Measurements from ENCODE around the gene WDR19. TPM values are rescaled to one million over a fixed set of nuclear protein-coding genes. Genes with fewer than 3 reads are reported as not detected.
"Not testable (repeated sequence)": the region's sequence is repeated elsewhere in the genome, so short reads cannot be mapped to it uniquely, and the experiment has no call there.

The WDR19 gene
- polyA plus RNA-seq, 1 of the 3 experiments (the other 2 are of a cell fraction), result 23.3 TPM

DNA sequence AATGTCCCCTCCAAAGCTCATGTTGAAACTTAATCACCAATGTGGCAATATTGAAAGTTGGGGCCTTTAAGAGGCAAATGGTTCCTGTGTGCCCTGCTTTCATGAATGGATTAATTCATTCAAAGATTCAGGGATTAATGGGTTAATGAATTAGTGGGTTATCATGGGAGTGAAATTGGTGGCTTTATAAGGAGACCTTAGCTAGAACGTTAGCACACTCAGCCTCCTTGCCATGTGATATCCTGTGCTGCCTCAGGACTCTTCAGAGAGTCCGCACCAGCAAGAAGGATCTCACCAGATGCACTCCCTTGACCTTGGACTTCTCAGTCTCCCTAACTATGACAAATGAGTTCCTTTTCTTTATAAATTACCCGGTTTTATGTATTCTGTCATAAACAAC is 2.6 kb upstream of the WDR19 start:
- no peak overlapping the region for H3K27ac ChIP-seq (ENCODE audit: low read depth in 2 of 2, low read length in 1 of 2)
- no peak overlapping the region for H3K4me3 ChIP-seq (ENCODE audit: low read depth in 2 of 2, low read length in 1 of 2)
- H2AFZ ChIP-seq (ENCODE audit: low read depth), result no peak overlapping the region
- no peaks in the 10 kb centered on the region for H3K9me2 ChIP-seq
- H3K27me3 ChIP-seq (ENCODE audit: insufficient read depth), result no peaks in the 10 kb centered on the region
- no peak overlapping the region for H3K4me2 ChIP-seq
- no peaks in the 10 kb centered on the region for H3K36me3 ChIP-seq (replicated peaks in 1 of 2; ENCODE audit: control insufficient read depth in 1 of 2, insufficient read depth in 2 of 2, low read length in 1 of 2)
- no peaks in the 10 kb centered on the region for H4K20me1 ChIP-seq (ENCODE audit: insufficient read depth)
- peaks cover 6% of the 10 kb centered on the region; the same call in 1 of the 2 replicates for H3K79me2 ChIP-seq (ENCODE audit: insufficient read depth)
- no peak for DNase-seq
- no peak overlapping the region for H3K9ac ChIP-seq
- peaks cover 0 to 4% of the 10 kb centered on the region in 2 experiments; a peak in 3 of 4 replicates for H3K4me1 ChIP-seq (ENCODE audit: control insufficient read depth in 1 of 2, insufficient read depth in 2 of 2, low read depth in 1 of 2, low read length in 1 of 2)
- peaks cover 5% of the 10 kb centered on the region for H3F3A ChIP-seq (replicated peaks; ENCODE audit: insufficient read depth)
- no peak for TF ChIP-seq NFIC (IDR thresholded peaks at IDR 0.05; ENCODE audit: borderline replicate concordance)
- no peak for TF ChIP-seq JUND (IDR thresholded peaks at IDR 0.05)
- TF ChIP-seq POLR2AphosphoS5 (IDR thresholded peaks at IDR 0.05; ENCODE audit: low read depth, low read length), result no peak
- no peak for TF ChIP-seq EP300 (IDR thresholded peaks at IDR 0.05; ENCODE audit: borderline replicate concordance in 1 of 2, low read depth in 1 of 2, low read length in 1 of 2)
- TF ChIP-seq, protein P1, sequence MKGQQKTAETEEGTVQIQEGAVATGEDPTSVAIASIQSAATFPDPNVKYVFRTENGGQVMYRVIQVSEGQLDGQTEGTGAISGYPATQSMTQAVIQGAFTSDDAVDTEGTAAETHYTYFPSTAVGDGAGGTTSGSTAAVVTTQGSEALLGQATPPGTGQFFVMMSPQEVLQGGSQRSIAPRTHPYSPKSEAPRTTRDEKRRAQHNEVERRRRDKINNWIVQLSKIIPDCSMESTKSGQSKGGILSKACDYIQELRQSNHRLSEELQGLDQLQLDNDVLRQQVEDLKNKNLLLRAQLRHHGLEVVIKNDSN (IDR thresholded peaks at IDR 0.05; ENCODE audit: borderline replicate concordance, low read depth), result no peak
- TF ChIP-seq EZH2phosphoT487 (IDR thresholded peaks at IDR 0.05; ENCODE audit: borderline replicate concordance, low read depth), result no peak
- TF ChIP-seq TEAD4 (IDR thresholded peaks at IDR 0.05; ENCODE audit: borderline replicate concordance, insufficient read depth), result no peak
- no peak for TF ChIP-seq MXI1 (IDR thresholded peaks at IDR 0.05; ENCODE audit: low read depth, low read length)
- TF ChIP-seq, protein P2, sequence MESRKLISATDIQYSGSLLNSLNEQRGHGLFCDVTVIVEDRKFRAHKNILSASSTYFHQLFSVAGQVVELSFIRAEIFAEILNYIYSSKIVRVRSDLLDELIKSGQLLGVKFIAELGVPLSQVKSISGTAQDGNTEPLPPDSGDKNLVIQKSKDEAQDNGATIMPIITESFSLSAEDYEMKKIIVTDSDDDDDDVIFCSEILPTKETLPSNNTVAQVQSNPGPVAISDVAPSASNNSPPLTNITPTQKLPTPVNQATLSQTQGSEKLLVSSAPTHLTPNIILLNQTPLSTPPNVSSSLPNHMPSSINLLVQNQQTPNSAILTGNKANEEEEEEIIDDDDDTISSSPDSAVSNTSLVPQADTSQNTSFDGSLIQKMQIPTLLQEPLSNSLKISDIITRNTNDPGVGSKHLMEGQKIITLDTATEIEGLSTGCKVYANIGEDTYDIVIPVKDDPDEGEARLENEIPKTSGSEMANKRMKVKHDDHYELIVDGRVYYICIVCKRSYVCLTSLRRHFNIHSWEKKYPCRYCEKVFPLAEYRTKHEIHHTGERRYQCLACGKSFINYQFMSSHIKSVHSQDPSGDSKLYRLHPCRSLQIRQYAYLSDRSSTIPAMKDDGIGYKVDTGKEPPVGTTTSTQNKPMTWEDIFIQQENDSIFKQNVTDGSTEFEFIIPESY (IDR thresholded peaks at IDR 0.05; ENCODE audit: borderline replicate concordance, low read depth), result no peak
- no peak for TF ChIP-seq RFX5 (IDR thresholded peaks at IDR 0.05; ENCODE audit: low read length)
- TF ChIP-seq MEF2A (IDR thresholded peaks at IDR 0.05; ENCODE audit: borderline replicate concordance, low read depth), result no peak
- TF ChIP-seq GATA2 (CRISPR knock-in tag; IDR thresholded peaks at IDR 0.05), result no peak
- no peak for TF ChIP-seq TAF1 (IDR thresholded peaks at IDR 0.05; ENCODE audit: borderline replicate concordance, low read depth, low read length)
- no peak for TF ChIP-seq FOXJ3 (CRISPR knock-in tag; IDR thresholded peaks at IDR 0.05)
- no peaks in the 10 kb centered on the region for H3K9me3 ChIP-seq
- ChIA-PET POLR2A (no interaction called here), CTCF (interaction anchor here (1.5 kb wide), 1 partner anchor 277 kb away, joined by 5 read pairs; no protein-coding TSS in a partner anchor)
- 69% methylated on average over 3 of the region's 3 CpGs for WGBS (ENCODE audit: low lambda C conversion rate)

DNA sequence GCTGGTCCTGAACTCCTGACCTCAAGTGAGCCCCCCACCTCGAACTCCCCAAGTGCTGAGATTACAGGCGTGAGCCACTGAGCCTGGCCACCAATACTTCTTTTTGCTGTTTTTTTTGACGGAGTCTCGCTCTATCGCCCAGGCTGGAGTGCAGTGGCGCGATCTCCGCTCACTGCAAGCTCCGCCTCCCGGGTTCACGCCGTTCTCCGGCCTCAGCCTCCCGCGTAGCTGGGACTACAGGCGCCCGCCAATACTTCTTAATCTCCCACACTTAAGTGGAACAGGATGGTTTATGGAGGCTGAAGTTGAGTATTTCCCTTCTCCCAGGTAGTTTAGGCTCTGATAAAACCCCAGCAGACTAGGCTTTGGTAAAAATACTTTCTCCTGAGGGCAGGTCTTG is 1.7 kb upstream of the WDR19 start:
- H3K9ac ChIP-seq; H3K27me3 ChIP-seq (ENCODE audit: insufficient read depth); H3K4me1 ChIP-seq (ENCODE audit: control insufficient read depth in 1 of 2, insufficient read depth in 2 of 2, low read depth in 1 of 2, low read length in 1 of 2); H3K36me3 ChIP-seq (replicated peaks in 1 of 2; ENCODE audit: control insufficient read depth in 1 of 2, insufficient read depth in 2 of 2, low read length in 1 of 2); H3K9me2 ChIP-seq; H2AFZ ChIP-seq (ENCODE audit: low read depth); H4K20me1 ChIP-seq (ENCODE audit: insufficient read depth); H3K79me2 ChIP-seq (ENCODE audit: insufficient read depth); H3K27ac ChIP-seq (ENCODE audit: low read depth in 2 of 2, low read length in 1 of 2); H3K4me3 ChIP-seq (ENCODE audit: low read depth in 2 of 2, low read length in 1 of 2); DNase-seq; H3K9me3 ChIP-seq; H3F3A ChIP-seq (replicated peaks; ENCODE audit: insufficient read depth); POLR2A ChIA-PET: not testable (repeated sequence)
- CTCF ChIA-PET, result interaction anchor here (1.2 to 1.8 kb wide), 3 partner anchors 256 to 278 kb away, joined by 4 to 8 read pairs (median 5); no protein-coding TSS in a partner anchor
- H3K4me2 ChIP-seq, result peak overlapping the region; percentile 78; the same call in 1 of the 2 replicates
- WGBS (ENCODE audit: low lambda C conversion rate), result 96% methylated on average over 17 of the region's 17 CpGs
